ENCODE data around the gene SAMD4B.
A peak's percentile ranks its signal among the peaks of the same experiment; 100 is the strongest.
"Not testable (repeated sequence)": the region's sequence is repeated elsewhere in the genome, so short reads cannot be mapped to it uniquely, and the experiment has no call there.

SAMD4B gene

DNA sequence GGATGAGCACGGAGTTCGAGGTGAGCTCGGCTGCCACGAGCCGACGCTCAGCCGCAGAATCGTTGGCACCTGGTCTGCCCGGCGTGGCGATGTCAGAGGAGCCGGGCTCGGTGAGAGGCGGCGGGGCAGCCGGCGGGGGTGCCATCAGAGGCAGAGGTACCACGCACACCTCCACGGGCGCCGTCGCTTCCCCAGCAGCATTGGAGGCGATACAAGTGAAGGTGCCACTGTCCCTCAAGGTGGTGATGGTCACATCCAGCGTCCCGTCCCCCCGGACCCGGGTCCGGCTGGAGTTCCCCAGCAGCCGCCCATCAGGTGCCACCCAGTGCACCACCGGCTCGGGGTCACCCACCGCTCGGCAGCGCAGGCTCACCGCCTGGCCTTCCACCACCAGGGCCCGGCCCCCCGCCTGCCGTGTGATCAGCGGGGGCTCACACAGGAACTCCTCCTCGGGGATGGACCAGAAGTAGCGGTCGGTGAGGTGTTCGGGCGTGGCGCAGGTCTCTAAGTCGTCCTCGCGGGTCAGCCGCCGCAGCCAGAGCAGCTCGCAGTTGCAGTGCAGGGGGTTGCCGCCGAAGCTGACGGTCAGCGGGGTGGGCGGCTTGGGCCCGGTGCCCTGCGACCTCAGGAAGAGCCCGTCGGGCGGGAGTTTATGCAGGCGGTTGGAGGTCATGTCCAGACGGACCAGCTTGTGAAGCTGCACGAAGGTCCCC, 28.0 kb upstream of the SAMD4B start:
- no peak for DNase-seq (ENCODE audit: low read depth, low spot score)

DNA sequence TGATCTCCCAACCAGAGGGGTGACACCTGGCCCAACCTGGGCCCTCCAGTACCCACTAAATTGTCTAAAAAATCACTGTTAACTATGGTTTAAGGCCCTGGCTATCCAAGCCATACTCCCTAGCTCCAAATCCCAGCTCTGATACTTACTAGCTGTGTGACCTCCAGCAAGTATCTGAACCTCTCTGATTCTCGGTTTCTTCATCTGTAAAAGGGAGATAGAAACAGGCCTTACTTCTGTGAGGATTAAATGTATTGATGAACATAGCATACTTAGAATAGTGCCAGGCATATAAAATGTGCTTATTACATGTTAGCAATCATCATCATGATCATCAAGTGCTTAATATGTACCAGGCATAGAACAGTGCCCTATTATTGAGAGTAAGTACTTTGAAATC, 26.3 kb upstream of the SAMD4B start:
- DNase-seq (ENCODE audit: low read depth, low spot score), result no peak

DNA sequence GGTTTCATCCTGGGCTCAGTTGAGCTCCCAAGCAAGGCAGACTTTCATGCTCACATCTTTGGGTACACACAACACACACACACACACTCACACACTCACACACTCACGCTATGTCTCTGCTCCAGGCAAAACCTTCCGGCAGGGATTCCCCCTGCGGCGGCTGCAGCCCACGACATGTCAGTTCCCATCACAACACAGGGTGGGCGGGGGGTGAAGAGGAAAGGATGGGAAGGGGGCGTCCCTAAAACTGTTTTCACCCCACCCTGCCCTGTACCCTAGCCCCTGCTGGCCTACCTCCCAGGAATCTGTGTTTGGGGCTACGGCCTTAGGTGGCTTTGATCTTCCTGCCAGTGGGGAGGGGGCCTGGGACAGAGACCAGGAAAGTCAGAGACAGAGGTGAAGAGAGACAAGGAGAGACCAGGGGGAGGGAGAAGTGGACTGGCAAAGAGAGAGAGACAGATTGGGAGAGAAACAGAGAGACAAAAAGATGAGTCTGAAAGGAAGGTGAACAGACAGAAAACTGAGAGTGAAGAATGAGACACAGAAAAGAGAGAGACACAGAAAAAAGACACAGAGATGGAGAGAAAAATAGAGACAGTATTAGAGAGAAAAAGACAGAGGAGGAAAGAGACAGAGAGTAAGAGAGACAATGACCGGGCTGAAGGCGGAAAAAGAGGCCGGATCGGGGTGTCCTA, 25.4 kb upstream of the SAMD4B start:
- DNase-seq (ENCODE audit: low read depth, low spot score), result no peak

DNA sequence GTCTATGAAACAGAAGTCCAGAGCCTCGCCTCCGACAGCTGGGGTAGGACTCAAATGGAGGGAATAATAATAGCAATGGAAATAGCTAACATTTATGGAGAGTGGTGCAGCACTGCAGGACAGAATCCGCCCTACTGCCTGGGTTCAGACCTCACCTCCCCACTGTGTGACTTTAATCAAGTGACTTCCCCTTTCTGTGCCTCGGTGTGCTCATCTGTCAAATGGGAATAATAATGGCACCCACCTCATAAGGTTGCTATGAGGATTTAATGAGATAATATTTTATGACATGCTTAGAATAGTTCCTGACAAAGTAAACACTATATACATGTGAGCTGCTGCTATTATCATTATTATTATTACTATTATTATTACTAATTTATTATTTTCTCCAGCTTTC, 24.7 kb upstream of the SAMD4B start:
- DNase-seq (ENCODE audit: low read depth, low spot score), result no peak

DNA sequence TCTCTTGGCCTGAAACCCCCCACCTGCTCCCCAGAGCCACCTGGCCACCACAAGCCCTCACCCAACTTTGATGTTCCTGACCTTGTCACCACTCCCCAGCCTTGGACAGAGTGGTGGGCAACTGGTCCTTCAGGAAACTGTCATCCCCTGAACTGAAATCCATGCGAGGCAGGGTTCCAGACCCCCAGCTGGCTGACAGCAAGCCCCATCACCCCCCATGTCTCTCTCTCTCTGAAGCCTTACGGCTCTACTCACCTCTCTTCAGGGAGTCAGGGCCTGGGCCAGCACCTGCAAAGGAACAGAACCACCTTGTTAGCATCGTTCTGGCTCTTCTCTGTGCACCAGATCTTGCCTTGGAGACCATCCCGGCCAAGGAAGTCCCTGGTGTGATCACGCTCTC, 24.1 kb upstream of the SAMD4B start:
- DNase-seq (ENCODE audit: low read depth, low spot score), result no peak

DNA sequence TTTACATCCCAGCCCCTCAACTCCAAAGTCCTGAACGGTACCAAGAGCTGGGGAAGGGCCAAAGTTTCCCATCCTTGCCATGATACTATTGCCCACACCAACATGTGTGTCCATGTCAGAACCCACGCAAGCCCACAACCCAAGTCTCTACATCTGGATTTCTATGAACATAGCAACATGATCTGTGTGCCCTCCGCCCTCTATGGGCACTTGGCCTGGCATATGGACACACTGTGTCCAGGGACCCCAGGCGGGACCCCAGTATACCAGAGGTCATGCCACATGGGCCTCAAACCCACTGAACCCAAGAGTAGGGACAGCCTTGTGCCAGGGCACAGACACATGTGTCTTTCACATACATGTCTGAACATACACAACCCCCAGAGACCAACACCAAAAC, 23.5 kb upstream of the SAMD4B start:
- DNase-seq (ENCODE audit: low read depth, low spot score), result no peak

DNA sequence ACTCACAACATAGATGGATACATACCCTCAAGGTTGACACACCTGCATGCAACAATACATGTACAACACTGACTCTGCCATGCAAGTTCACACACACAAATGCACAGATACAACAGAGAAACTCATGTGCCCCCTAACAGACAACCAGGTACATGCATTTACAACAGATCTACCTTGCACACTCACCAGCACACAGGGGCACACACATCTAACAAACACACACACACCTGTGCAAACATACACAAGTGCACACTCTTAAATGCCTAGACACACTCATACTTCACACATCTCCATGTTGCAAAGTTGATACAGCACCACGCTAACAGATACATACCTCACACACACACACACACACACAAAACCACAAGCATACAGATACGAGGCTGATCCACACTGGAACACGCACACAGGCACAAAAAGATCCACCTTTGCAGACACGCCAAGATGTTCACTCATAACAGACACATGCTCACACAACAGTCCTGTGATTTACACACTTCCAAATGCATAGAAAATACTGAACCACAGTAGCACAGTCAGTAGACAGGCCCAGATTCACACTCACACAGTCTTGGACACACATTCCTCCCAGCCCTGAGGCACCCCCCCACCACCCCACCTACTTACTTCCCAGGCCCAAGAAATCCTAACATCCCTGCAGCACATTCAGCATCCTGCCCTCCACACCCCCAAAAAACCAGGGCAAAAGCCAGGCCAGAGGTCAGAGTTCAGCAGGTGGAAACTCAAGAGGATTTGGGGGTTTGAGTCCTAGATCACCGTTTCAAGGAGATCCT, 22.9 kb upstream of the SAMD4B start:
- no peak for DNase-seq (ENCODE audit: low read depth, low spot score)

DNA sequence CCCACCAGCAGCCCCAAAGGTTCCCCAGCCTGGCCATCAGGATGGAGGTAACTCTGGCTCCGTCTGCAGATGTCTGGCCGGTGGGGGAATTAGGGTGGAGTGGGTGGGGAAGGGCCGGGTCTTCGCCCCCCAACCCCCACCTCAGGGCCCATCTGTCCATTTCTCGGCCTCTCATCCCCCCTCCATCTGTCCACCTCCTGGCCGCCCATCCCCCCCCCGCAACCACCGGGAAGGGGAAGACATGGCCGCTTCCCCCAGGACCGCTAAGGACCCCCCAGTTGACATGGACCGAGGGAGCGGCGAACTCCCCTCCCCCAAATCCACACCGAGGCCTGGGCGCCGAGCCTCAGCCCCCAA, 22.4 kb upstream of the SAMD4B start:
- no peak for DNase-seq (ENCODE audit: low read depth, low spot score)

DNA sequence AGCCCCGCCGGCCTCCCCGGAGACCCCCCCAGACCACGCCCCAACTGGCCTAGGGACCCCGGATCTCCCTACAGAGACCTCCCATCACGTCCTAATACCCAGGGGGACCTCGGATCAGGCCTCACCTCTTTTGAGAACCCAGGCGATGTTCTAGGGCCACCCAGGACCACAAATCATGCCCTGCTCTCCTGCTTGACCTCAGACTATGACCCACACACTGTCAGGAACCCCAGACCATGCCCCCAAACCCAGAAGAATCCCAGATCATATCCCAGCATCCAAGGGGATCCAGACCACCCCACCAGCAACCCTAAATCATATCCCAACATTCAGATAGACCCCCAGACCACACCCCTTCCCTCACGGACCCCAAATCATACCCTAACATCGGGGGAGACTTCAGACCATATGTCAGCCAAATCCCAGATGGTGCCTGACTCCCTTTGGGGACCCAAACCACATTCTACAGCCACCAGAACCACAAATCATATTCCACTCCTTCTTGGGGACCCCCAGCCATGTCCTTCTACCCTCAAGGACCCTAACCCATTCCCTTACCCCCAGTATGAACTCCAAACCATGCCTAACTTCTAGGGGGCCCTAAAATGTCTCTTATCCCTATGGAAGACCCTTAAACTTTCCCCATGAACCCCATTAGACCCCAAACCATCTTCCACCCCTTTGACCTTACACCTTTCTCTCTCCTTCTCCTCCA, 20.9 kb upstream of the SAMD4B start:
- no peak for DNase-seq (ENCODE audit: low read depth, low spot score)

DNA sequence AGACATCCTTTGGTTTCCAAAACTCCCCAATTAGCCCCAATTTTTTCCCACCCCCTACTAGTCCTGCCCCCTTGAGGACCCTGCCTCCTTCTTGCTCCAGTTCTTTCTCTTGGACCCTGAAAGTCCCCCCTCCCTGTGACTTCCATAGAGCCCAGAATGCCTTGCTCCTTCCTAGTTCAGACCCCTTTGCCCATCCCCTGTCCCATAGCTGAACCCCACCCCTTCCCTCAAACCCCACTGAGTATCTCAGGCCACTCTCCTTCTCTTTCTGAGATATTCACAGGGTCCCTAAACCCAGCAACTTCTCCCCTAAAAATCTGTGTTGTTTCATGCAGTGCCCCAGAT, 20.4 kb upstream of the SAMD4B start:
- no peak for DNase-seq (ENCODE audit: low read depth, low spot score)

DNA sequence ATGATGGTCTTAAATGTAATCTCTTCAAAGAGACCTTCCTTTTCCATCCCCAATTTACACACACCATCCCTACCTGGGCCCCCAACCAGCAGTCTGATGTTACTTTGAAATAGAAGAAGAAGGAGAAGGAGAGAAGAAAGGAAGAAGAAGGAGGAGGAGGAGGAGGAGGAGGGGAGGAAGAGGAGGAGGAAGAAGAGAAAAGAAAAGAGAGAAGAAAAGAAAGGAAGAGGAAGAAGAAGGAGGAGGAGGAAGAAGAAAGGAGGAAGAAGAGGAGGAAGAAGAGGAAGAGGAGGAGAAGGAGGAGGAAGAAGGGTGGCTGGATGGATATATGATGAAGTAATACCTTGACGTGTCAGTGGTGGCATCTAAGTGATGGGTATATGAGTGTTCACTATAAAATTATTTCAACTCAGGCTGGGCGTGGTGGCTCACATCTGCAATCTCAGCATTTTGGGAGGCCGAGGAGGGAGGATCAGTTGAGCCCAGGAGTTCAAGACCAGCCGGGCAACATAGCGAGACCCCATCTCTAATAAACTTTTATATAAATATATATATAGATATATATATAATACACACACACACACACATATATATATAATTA, 17.9 kb upstream of the SAMD4B start:
- DNase-seq (ENCODE audit: low read depth, low spot score), result no peak

DNA sequence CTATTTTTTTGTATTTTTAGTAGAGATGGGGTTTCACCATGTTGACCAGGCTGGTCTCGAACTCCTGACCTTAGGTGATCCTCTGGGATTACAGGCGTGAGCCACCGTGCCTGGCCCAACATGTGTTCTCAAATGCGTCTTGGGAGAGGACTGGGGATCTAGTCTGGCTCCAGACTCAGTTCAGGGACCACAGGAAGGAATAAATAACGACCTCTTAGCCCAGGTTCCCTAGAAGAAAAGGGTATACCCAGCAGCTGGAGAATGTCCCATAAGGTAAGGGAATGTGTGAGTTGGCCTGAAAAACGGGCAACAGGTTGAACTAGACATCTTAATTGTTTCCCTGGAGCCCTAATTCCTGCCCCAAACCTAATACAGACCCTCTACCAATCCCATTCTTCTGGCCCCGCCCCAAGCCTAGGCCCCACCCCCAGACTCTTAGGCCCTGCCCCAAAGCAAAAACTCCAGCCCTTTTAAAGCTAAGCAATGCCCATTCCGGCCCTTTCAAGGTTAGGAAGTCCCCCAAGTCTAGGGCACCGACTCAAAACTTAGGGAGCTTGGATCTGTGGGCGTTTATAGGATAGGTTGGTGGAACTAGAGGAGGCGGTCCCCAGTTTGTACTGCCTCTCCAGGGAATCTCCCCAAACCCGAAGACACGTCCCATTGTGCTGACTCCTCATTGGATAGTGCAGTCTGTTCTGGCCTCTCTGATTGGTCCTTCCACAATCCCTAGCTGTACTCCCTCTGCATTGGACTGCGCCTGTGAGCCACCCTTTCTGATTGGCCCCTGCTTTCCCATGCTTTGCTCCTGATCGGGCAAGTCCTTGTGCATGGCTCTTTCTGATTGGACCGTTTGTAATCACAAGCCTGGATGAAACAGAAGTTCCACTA, 16.2 kb upstream of the SAMD4B start:
- no peak for DNase-seq (ENCODE audit: low read depth, low spot score)

DNA sequence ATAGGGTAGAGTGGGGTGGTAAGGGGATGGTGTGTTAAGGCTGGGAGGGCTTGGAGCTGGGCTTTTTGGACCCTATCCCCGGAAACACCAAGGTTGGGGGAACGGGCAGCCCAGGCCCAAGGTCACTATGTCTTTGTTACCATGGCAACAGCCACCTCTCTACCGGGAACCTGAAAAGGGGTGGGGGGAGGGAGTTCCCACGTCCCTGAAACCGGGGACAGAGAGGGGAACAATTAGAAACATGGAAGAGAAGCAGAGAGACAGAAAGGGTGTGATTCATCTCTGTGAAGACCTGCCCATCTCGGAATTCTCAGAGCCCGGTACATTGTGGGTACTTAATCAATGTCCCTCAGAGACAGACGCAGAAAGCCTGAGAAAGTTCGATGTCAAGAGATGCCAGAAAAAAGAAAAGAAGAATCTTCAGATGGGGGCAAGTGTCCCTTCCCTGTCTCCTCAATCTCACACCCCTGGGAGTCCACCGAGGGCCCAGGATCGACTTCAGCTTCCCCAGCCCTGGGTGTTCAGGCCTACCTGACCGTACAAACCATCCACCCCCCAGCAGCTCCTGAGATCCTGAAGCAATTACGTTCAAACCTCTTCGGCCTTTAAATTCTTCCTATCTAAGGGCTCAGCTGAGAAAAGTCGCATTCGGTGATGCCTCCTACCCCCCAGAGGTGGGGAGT, 14.7 kb upstream of the SAMD4B start:
- no peak for DNase-seq (ENCODE audit: low read depth, low spot score)

DNA sequence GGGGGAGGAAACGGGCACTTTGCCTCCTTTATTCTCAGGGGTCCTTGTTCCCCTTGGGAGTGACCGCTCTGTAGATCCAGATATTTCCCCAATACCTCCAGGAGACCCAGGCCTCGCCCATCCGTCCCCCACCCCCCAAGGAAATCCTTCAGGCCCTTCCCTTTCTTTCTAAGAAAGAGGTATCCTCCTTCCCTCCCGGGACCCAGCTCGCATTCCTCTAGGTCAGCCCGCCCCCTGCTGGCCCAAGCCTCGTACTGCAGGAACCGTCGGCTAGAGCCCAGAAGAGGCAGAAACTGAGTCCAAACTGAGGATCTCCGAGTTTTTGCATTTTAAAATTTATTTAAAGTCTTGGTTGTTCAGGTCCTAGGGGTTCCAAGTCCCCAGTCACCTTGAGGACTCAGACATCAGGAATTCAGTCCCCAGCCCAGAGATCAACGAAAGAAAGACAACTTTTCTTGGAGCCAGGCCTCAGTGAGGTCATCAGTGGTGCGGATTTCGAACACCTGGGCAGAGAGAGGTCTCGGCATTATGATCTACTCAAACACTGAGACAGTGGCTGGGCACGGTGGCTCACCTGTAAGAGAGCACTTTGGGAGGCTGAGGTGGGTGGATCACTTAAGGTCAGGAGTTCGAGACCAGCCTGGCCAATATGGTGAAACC, 14.0 kb upstream of the SAMD4B start:
- DNase-seq (ENCODE audit: low read depth, low spot score), result peak; percentile 68

DNA sequence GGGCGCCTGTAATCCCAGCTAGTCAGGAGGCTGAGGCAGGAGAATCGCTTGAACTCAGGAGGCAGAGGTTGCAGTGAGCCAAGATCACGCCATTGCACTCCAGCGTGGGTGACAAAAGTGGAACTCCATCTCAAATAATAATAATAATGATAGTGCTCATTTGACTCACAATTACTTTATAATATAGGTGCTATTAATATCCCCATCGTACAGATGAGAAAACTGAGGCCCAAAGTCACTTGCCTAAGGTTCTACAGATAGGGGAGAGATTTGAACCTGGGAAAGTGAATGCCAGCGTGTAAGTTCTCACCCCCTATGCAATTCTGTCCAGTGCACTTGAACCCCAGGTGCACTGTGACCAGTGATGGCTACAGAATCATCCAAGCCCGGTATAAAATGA, 12.3 kb upstream of the SAMD4B start:
- DNase-seq (ENCODE audit: low read depth, low spot score), result no peak

DNA sequence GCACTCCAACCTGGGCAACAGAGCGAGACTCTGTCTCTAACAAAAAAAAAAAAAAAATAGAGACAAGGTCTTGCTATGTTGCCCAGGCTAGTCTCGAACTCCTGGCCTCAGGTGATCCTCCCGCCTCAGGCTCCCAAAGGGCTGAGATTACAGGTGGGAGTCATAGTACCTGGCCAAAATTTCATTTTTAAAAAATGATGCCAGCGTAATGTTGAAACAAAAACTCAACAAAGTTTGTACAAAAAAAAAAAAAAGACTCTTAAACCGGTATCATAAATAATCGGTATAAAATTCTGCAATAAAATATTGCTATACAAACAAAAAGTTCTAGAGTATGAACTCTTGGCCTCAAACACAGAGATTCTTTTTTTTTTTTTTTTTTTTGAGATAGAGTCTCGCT, 9.9 kb upstream of the SAMD4B start:
- no peak for DNase-seq (ENCODE audit: low read depth, low spot score)

DNA sequence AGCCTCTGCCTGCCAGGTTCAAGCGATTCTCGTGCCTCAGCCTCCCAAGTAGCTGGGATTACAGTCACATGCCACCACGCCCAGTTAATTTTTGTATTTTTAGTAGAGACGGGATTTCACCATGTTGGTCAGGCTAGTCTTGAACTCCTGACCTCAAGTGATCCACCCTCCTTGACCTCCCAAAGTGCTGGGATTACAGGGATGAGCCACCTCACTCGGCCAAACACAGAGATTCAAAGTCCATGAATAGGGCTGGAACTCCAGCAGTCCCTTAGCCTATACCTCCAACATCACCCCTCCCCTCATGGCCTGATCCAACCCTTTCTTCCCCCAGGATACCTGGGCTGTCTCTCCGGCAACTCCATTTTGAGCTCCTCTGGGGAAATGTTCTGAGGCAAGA, 9.5 kb upstream of the SAMD4B start:
- not testable (repeated sequence) for DNase-seq (ENCODE audit: low read depth, low spot score)

DNA sequence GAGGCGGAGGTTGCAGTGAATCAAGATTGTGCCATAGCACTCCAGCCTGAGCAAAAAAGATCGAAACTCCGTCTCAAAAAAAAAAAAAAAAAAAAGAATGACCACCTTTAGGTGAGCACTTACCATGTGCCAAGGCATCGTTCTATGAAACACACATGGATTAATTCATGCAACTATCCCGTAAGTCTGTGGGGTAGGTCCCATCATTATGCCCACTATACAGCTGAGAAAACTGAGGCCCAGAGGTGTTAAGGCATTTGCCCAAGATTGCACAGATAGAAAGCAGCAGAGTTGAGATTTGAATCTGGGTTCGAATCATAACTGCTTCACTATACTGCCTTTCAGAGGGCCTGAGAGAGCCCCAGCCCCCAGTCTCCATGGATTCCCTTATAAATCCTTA, 8.7 kb upstream of the SAMD4B start:
- no peak for DNase-seq (ENCODE audit: low read depth, low spot score)

DNA sequence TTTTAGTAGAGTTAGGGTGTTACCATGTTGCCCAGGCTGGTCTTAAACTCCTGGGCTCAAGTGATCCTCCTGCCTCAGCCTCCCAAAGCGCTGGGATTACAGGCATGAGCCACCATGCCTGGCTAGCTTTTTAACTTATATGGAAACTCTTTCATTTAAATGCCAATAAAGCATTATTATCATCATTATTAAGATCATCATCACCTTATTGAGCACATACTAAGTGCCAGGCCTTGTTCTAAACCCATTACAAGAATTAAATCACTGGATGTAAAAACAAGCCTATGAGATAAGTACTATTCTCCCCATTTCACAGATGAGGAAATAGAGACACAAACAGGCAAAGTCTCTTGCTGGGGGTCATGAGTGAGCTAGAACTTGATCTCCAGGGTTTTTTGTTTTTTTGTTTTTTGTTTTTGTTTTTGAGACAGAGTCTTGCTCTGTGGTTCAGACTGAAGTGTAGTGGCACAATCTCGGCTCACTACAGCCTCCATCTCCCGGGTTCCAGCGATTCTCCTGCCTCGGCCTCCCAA, 7.7 kb upstream of the SAMD4B start:
- no peak for DNase-seq (ENCODE audit: low read depth, low spot score)

DNA sequence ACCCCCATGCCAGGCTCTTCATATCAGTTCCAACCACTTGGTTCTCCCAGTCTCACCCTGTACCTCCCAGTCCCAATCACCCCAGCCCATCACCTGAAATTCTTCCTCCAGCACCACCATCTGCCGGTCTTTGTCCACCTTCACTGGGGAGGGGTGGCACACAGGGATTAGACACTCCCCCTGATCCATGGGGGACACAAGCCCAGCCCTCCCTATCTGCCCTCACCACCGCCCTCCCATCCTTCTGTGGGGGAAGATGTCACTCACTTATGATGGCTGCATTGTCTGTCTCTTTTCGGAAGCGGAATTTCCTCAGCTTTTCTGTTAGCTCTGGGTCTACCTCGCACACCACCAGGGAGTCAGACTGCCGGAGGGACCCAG, 7.1 kb upstream of the SAMD4B start:
- no peak for DNase-seq (ENCODE audit: low read depth, low spot score)

Data from activated CD4-positive, CD25-positive, alpha-beta regulatory T cell treated with anti-CD3 and anti-CD28 coated beads, Interleukin-2, amount 50 U/mL, for 16 hours (primary cell).